T-helper 1 cell (primary cell): Measurements from ENCODE around the gene HOXD8.

ENCODE experiments used
- DNase-seq, 5 donors: peaks; one replicate each; pipeline ENCODE4 v3.0.0-alpha.2; 2012 to 2020

HOXD8 gene

DNA sequence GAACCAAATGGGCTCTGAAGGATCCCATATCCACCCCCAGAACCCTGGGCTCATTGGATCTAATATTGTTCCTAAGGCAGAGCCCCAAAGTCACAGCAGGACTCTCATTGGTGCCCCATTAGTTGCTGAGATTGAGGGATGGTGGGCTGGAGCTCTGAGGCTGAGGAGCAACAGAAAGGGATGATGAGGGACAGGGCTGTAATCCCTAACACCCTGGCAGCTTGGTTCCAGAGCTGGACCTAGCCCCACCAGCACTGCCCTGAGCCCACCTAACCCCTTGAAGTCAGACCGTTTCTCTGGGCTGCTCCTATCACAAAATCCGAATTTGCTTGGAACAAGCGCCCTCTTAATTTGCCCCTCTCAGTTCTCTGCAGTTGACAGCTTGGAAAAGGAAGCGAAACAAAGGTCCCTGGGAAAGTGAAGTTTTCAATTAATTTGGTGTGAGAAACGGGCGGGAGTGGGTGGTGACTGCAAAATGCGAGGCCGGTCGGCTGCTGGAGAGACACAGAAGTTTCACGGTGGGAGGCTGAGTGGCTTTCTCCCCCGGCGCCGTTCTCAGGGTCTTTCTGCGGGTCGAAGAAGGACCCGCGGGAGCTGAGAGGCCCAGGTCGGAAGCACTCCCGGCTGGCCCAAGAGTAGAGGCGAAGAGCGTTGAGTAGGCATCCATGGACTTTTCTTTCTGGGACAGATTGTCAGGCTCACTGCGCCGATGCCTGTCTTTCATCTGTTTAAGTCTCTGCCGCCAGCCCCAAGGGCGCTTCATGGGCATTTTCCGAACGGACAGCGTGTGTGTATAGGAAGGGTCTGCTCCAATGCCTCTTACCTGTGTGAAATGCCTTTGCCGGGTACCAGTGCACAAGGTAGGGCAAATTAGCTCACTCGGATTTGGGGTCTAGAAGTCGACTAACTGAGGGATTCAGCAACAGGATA is 37.9 kb upstream of the HOXD8 start:
- DNase-seq: no peak

DNA sequence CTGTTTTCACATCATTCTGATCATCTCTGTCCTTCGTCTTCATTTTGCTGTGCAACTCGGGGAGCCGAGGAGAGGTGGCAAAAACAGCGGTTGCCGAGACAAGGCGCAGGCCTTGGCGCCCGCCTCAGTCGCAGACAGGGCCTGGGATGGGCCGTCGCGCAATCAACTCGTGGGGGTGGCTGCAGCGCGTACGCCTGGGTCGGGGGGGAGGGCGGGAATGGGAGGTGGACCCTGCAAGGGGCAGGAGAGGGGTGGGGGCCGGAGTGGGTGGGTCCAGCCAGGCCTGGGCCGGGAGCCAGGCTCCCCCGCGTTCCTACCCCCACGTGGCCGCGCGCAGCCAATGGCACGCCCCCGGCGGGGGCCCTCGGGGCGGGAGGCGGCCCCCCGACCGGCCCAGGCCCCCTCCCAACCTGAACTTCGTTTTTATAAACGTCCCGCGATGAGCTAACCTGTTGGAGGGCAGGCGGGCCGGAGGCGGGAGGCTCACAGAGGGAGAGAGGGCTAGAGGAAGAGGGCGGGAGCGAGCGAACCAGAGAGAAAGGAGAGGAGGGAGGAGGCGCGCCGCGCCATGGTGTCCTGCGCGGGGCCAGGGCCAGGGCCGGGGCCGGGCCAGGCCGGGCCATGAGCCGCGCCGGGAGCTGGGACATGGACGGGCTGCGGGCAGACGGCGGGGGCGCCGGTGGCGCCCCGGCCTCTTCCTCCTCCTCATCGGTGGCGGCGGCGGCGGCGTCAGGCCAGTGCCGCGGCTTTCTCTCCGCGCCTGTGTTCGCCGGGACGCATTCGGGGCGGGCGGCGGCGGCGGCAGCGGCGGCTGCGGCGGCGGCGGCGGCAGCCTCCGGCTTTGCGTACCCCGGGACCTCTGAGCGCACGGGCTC is 37.0 kb upstream of the HOXD8 start, which contains the start of gene HOXD13:
TSS of gene HOXD13 (plus strand) at position 452 of the 875 bp plus-strand sequence. CDS start at position 622, 170 bp downstream.
- DNase-seq: no peak

DNA sequence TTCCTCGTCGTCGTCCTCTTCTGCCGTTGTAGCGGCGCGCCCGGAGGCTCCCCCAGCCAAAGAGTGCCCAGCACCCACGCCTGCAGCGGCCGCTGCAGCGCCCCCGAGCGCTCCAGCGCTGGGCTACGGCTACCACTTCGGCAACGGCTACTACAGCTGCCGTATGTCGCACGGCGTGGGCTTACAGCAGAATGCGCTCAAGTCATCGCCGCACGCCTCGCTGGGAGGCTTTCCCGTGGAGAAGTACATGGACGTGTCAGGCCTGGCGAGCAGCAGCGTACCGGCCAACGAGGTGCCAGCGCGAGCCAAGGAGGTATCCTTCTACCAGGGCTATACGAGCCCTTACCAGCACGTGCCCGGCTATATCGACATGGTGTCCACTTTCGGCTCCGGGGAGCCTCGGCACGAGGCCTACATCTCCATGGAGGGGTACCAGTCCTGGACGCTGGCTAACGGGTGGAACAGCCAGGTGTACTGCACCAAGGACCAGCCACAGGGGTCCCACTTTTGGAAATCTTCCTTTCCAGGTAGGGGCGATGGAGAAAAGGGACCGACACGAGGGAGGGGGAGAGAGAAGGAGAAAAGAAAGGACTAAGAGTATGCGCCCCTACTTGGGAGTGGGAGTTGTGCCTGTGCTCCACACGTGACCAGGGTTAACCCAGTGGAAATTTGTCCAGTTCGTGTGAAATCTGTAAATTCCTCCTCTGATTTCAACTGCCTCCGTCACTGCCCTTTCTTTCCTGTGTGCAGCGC is 36.2 kb upstream of the HOXD8 start:
- no peak for DNase-seq

DNA sequence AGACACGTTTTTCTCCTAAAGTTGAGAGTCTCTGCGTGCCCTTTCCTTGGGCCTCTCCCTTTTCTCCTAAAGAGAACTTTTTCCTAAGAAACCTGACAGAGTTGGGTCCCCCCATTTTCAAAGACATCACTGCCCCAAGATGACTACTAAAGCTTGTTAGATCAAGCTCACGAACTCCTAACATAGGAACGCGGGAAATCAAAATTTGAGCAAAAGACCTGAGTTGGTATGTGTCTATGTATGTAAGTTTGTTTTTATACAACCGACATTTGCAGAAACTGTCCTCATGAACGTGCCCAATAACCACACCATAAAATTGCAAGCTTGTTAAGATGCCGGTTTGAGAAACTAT is 35.6 kb upstream of the HOXD8 start:
- no peak for DNase-seq

DNA sequence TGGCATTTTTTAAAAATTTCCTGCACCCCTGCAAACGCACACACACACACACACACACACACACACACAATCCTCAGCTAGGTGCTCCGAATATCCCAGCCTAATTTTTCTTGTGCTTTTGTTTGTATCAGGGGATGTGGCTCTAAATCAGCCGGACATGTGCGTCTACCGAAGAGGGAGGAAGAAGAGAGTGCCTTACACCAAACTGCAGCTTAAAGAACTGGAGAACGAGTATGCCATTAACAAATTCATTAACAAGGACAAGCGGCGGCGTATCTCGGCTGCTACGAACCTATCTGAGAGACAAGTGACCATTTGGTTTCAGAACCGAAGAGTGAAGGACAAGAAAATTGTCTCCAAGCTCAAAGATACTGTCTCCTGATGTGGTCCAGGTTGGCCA is 35.2 kb upstream of the HOXD8 start:
- DNase-seq: no peak

DNA sequence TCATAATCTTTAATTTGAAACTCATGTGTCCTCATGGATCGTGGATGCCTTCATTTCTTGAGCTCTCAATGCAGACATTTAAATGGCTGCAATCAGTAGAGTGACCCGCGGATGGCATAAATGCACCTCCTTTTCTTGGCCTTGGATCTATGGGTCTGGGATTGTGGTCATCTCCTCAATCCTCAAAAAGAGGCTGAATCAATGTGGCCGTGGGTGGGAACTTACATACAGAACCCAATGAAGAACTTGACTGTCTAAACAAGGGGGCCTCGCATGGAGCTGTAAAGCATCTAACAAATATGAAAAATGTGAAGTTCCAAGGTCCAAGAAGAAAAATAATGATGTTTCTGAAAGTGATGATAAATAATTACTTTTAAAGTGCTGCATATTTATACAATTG is 34.1 kb upstream of the HOXD8 start:
- no peak for DNase-seq

DNA sequence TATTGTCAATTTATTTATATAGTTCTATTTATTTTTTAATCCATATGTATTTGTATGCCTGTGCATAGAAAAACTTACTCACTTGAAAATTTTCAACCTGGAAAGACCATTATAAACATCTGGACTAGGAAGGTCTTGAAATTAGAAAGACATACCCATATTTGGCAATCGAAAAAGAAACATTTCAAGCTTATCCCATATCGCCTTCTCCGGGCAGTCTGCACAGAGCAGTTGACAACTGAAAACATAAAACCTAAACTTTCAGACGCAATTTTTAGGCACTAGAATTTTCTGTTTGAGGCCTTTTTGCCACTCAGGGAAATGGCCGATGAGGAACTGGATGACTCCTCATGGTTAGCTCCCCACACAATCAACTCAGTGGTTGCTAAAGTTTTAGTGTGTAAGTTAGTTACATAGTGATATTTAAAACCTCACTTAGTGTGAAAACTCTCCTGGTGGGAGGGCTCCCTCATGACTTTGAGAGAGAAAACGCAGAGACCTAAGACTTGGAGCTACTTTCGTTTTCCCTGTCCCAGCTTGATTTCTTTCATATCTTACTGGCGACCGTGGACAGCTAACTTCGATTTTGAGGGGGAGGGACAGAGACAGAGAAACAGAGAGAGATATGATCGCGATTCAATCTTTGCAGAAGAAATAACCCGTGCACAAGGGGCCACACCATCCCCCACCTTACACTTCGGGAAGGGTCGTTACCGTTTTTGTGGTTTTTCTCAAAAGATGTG is 33.1 kb upstream of the HOXD8 start:
- DNase-seq: no peak

DNA sequence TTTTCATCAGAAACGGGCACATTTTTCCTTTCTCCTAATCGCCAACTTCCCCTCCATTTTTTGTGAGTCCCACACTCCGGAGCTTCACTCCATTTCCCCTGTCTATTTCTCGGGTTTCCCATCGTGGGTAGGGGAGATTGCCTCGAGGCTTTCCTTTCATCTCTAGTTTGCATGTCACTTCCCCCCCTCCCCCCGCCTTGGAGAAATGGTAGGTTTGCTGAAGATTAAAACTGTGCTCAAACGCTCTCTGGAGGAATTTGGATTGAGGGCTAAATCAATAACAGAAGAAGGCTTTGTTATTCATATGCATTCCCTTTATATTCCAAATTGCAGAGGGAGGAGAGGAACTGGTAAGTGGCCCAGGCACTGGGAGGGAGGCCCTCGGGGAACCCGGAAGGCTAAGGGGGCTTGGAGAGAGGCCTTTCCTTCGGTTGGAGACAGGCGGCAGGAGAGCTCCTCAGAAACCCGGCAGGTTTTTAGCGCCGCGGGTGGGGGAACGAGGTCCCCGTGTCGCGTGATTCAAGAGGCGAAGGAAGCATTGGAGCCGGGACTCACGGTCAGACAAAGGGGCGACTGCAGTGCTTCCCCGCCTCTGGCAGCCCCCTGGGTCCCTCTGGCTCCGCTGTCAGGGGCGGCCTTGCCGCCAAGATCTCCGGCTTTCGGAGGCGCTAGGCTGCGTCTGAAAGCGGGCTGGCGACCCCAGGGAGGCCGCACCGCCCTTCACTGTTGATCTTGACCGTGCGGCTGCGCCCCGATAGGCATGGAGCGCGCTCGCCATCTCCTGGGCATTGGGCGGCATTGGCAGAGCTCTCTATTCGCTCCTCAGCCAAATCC is 32.3 kb upstream of the HOXD8 start:
- DNase-seq: peak; percentile 29 to 52 (median 41)

DNA sequence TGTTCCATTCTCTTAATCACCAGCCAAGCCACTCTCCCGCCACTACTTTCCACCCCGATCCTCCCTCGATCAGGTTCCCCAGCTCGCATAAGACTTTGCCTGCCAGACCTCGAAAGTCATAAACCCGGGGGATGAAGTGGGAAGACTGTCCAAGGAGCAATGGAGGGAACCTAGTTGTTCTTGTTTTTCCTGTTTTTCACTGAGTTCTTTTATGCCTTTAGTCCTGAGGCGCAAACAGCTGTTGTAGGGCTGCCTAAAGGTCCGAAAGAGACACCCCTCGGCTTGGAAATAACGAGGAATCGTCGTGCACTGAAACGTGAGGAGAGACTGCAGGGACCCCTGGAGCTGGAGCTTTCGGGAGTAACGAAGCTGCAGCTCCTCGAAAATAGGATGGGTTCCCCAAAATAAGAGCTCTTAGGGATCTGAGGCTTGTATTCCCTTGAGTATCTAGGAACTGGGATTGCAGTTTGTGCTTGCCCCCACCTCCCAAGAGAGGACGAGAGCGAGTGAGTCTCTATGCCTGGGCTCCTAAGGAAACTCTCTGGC is 31.6 kb upstream of the HOXD8 start:
- DNase-seq: no peak

DNA sequence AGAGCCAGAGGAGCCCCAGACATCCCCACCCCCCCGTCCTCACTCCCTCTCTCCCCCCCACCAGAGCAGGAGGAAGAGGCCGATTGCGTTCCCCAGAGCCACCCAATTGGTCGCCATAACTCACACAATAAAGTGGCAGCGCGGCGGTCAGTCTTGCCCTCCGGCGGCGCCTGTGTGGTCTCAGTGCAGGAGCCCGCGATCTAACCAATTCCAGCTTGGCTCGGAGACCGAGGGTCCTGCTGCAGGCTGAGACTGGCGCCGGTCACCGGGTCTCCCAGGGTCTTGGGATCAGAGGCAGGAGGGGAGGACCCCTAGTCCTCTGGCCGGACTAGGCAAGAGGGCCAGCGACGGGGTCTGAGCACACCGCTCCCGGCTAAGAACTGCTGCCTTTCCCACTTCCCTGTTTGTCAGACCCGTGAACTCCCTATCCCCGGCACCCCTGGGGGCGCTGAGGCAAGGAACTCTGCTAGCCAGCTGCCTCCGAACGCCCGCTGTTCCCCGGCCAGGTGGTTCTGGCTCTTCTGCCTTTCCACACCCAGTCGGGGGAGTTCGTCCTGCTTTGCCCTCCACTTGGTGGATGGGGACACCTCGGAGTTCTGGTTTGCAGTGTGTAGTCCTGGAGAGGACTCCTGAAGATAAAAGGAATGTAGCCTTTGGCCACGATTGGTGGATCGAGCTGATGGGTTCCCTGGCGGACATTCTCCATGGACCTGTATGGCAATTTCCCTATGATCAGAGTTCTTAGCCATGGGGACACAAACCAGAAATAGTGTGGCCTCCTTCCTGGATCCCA is 30.9 kb upstream of the HOXD8 start:
- no peak for DNase-seq

DNA sequence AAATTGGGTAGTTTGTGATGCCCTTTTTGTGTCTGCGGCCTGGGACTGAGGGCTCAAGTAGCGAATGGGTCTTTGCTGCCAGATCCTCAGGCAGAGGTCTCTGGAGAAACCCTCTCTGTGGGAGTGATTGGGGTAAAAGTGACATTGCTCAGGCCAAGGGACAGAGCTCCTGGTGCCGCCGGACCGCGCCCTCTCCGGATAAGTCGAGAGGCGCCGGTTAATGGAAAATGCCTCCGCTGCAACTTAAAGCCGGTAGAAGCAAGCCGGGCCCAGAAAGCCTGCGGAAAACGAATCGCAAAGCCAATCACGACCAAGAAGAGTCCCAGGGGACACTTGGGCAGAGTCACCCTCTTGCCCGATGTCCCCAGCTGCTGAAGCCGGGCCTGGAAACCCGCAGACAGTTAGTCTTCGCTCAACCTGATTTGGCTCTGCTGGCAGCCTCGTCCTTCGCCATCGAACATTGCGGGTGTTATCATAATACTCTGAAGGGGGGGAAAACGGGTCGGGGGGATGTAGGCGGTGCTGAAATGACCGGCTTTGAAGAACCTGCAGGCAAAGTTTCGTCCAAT is 30.3 kb upstream of the HOXD8 start:
- no peak for DNase-seq

DNA sequence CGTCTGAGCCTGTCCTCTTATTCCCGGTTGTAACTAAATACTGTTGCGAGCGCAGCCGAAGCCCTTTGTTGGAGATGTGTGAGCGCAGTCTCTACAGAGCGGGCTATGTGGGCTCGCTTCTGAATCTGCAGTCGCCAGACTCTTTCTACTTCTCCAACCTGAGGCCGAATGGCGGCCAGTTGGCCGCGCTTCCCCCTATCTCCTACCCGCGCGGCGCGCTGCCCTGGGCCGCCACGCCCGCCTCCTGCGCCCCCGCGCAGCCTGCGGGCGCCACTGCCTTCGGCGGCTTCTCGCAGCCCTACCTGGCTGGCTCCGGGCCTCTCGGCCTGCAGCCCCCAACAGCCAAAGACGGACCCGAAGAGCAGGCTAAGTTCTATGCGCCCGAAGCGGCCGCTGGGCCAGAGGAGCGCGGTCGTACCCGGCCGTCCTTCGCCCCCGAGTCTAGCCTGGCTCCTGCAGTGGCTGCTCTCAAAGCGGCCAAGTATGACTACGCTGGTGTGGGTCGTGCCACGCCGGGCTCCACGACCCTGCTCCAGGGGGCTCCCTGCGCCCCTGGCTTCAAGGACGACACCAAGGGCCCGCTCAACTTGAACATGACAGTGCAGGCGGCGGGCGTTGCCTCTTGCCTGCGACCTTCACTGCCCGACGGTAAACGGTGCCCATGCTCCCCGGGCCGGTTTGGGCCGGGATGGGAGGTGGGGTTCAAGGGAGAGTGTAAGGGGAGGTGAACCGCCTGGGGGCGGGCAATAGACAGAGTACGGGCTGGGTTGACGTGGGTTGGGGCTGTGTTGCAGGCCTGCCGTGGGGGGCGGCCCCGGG is 29.6 kb upstream of the HOXD8 start, which contains the start of gene HOXD12:
TSS of gene HOXD12 (plus strand) at position 68 of the 819 bp plus-strand sequence. CDS start at position 75, 7 bp downstream.
- DNase-seq: no peak

DNA sequence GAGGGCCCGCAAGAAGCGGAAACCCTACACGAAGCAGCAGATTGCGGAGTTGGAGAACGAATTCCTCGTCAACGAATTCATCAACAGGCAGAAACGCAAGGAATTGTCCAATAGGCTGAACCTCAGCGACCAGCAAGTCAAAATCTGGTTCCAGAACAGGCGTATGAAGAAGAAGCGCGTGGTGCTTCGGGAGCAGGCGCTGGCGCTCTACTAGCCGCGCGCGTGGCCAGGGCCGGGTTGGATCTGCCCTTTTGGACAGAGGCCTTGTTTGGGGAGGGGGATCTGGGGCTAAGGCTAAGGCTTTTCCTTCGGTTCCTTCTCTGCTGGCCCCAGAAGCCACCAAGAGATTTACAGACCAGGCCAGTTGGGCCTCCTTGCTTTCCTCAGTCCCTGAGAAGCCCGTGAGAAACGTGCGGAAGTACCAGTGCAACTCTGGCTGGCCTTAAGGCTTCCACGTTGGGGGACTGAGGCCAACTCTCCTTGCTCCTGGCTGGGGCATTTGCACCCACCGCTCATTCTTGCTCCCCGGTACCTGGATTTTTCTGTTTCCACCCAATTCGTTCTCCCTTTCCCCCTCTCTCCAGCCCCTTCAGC is 28.9 kb upstream of the HOXD8 start:
- DNase-seq: no peak

DNA sequence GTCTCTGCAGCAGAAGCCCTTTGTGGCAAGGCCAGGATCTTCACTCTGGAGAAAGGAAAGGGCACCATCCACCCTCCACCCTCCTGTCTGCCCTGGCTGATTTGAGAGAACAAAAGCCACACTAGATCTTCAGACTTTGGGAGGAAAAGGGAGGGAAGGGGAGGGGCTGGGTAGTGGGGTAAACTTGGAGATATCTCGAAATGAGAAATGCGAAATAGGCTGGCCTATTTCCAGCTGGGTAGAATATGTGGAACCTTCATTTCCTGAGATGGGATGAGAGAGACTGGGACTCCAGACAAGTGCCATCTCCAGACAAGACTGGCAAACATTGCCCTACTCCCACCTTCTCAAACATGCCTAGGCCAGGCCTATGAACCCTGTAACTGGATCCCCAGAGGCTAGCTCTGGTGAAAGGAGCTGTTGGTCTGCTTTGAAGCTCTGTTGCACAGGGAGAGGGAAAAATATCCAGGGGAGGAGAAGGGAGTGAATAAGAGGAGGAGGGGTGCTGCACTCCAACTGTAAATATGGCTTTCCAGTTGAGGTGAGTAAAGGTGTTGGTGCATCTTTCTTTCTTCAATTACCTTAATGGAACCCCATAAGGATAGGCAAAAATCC is 28.2 kb upstream of the HOXD8 start:
- no peak for DNase-seq

DNA sequence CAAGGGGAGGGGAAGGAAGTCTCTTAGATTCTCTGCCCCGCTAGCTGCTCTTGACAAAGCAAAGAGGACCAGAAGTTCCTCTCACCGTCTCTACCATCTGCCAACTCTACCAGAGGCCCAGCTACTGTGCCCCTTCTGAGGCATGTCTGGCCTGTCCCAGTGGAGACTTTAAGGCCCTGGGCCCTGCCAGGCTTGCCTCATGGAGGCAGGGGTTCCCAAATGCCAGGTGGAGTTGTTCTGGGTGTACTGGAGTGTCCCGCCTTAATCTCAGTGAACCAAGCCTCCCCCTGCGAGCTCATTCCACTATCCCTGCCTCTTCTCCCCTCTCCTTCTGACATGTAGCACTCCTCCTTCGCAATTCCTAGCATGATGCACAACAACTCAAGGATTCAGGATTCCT is 27.7 kb upstream of the HOXD8 start:
- DNase-seq: no peak

DNA sequence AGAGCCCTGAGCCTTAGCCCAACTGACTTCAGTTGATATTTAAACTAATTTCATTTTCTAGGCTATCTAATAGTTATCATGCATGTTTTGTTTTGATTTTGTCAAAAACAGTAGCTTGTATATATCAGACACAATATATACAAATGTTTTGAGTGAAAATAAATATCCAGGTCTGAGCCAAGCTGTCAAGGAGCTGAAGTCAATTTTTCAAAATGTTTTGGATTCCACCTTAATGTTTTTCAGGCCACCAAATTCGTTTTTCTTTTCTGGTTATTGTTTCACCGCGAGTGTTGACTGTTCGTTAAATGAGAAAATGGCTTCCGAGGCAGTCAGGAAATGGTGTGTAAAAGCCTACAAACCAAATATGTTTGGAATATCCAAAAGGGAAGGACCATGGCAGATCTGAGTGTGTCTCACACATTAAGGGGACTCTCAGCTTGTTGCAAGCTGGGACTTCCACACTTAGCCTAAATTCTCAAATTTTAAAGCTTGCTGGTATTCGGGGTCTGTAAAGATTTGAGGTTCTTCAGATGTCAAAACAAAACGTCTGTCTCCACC is 27.1 kb upstream of the HOXD8 start:
- no peak for DNase-seq

DNA sequence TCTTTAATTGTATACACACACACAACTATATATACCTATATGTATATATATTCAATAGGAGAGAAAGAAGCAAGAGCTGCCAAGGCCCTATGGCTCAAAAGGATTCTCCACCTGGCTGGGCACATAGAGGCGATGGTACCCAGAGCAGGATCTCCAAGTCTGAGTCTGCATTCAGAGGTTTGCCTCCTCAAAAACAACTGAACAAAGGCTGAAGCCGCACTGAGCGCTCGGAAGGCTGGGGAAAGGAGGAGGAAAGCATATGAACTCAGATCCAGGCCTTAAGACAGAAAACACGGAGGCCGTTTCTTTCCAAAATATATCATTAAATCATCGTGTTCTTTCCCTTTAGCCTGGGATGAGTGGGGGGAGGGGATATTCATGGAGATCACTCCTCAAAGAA is 26.3 kb upstream of the HOXD8 start:
- no peak for DNase-seq
